ENCODE measurements around the gene CCDC34.

CCDC34 gene

DNA sequence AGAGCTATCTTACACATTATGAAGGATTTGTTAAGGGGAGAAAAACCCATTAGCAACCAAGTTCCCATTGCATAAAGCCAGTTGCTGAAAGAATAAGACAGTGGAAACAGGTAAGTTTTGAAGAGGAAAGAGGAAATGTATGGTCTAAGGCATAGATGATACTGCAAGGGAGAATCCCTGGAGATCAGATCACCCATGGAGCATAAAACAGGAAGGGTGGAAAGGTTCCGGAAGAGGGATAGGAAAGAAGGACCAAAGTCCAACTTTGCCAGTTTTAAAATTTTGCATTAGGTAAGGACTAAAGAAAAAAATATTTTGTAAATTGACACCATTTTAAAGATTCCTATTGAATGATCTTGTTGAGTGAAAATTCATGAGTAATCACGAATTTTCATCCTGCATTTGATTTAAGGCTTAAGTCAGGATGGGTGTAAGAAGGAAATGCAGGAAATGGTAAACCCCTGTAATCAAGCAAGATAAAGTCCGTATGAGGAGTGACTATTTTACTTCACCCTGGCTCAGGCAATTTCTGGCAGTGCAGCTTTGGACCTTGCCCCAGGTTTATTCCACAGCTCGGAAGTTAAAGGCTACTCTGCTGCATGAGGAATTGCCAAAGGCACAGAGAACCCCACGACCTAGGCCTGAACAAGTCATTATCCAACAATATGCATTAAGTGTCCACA, 70.9 kb downstream of the CCDC34 start:
- ATAC-seq (ENCODE audit: low read depth): no peak
- Mint-ChIP-seq H3K4me1 (no peaks in the 10 kb centered on the region), H3K9me3 (peaks cover 18% of the 10 kb centered on the region), H3K4me3 (no peak overlapping the region), H3K36me3 (peaks cover 4% of the 10 kb centered on the region), H3K27ac (no peak overlapping the region), H3K27me3 (peaks cover 6% of the 10 kb centered on the region)
- DNase-seq (ENCODE audit: low spot score in 2 of 2): no peak

DNA sequence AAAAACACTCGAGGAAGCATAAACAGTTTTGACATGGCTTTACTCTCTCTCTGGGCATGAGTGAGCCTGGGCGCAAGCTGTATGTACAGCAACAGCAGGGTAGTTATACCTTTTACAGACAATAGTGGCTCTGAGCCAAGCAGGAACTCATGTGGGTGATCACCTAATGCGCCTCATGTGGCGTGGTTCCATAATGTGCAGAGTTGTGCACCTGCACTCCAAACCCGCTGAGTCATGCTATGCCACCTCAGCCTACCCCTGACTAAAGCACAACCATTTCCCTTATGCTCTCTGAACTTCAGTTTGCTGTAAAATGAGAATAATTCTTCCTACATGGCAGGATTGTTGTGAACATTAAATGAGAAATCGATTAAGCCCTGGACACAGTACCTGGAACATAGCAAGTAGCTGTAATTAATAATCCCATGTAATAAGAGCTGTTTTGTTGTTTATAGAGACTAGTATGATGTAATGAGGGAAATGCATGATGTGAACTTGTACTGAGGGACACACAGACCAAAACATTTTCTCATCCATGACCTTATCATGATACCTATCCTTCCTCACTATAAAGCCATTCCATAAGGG, 71.6 kb downstream of the CCDC34 start:
- peak in 1 of 2 donors; percentile 2 for DNase-seq (ENCODE audit: low spot score in 2 of 2)
- H3K36me3 Mint-ChIP-seq: peaks cover 4% of the 10 kb centered on the region
- H3K4me3 Mint-ChIP-seq: no peak overlapping the region

DNA sequence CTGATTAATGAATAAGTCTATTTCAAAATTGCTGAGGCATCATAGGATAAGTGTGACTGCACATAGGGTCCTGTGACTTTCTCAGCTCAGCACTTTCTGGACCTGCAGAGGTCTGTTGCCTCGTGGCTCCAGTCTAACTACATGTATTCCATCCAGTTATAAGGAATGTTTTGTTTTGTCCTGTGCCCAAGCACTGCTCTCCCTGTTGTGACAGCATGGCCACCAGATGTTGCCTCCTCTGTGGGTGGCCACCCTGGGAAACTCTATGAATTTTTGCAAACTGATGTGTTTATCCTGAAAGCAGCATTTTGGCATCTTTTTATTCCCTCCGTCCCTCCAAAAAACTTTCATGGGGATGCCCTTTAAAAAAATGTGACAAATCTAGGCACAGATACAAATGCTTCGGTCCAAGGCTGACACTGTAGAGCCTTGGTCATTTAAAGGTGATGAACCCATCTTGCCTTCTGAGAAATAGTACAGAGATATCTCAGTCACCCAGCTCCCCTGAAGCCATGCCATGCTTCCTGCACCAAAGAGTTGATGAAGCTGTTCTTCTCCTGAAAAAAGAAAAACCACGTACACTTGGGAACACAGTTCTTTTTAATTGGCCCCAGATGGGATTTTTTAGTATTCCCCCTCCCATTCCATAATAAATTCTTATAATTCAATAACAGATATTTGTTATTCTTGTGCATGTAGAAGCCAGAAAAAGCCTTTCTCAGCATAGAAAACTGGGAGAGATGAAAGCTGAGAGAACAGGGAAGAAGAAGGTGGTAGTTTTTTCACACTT, 72.6 kb downstream of the CCDC34 start:
- Mint-ChIP-seq H3K9me3 (peaks cover 18% of the 10 kb centered on the region), H3K36me3 (peaks cover 4% of the 10 kb centered on the region), H3K27me3 (peaks cover 6% of the 10 kb centered on the region), H3K4me1 (no peaks in the 10 kb centered on the region), H3K4me3 (no peak overlapping the region), H3K27ac (no peak overlapping the region)
- DNase-seq (ENCODE audit: low spot score in 2 of 2) (no peak), ATAC-seq (ENCODE audit: low read depth) (no peak)

More for the DNA sequence above, 71.6 kb downstream of the CCDC34 start:
- H3K9me3 Mint-ChIP-seq: peaks cover 18% of the 10 kb centered on the region
- ATAC-seq (ENCODE audit: low read depth): no peak
- peaks cover 6% of the 10 kb centered on the region for H3K27me3 Mint-ChIP-seq
- H3K27ac Mint-ChIP-seq: no peak overlapping the region
- H3K4me1 Mint-ChIP-seq: no peaks in the 10 kb centered on the region
